B cell (primary cell): Measurements from ENCODE around the gene TLCD3B.

Experiments used
- EZH2 ChIP-seq: IDR thresholded peaks from 2 replicates; pipeline ENCODE4 v1.6.1; 2012; ENCODE audit warnings: borderline replicate concordance, low read depth, mild to moderate bottlenecking, moderate library complexity, low read length; ENCODE audit not compliant: insufficient read depth, poor library complexity, severe bottlenecking
- TF ChIP-seq, protein P1 (sequence below): fragments of 200-600 bp; IDR thresholded peaks from one replicate; pipeline ENCODE4 v1.8.0; 2022; ENCODE audit warnings: antibody characterized with exemption, mild to moderate bottlenecking

GRCh38 chr16:29977063-29977825 lies 53.8 kb downstream of the TLCD3B start:
- TF ChIP-seq, protein P1, sequence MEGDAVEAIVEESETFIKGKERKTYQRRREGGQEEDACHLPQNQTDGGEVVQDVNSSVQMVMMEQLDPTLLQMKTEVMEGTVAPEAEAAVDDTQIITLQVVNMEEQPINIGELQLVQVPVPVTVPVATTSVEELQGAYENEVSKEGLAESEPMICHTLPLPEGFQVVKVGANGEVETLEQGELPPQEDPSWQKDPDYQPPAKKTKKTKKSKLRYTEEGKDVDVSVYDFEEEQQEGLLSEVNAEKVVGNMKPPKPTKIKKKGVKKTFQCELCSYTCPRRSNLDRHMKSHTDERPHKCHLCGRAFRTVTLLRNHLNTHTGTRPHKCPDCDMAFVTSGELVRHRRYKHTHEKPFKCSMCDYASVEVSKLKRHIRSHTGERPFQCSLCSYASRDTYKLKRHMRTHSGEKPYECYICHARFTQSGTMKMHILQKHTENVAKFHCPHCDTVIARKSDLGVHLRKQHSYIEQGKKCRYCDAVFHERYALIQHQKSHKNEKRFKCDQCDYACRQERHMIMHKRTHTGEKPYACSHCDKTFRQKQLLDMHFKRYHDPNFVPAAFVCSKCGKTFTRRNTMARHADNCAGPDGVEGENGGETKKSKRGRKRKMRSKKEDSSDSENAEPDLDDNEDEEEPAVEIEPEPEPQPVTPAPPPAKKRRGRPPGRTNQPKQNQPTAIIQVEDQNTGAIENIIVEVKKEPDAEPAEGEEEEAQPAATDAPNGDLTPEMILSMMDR, result no peak
- no peak for TF ChIP-seq EZH2
